Activated T-cell treated with anti-CD3 and anti-CD28 coated beads, Interleukin-2, amount 50 U/mL, for 4 hours (primary cell): ENCODE data around the gene KRAS. TPM values are rescaled to one million over a fixed set of nuclear protein-coding genes. Genes with fewer than 3 reads are reported as not detected.

Experiments used
- ATAC-seq, 2 donors: fragments of 200-7000 bp; cut with Tn5 transposase; one replicate each; pipeline ENCODE4 v1.10.0; 2021
- DNase-seq: peaks from one replicate; pipeline ENCODE4 v3.0.0-alpha.2; 2020
- H3K27me3 Mint-ChIP-seq: one replicate; pipeline ENCODE4 v1.8.0; 2021; ENCODE audit warnings: low read depth, mixed read lengths
- H3K36me3 Mint-ChIP-seq: one replicate; pipeline ENCODE4 v1.8.0; 2022; ENCODE audit warnings: mixed read lengths; ENCODE audit not compliant: insufficient read depth
- H3K4me1 Mint-ChIP-seq: one replicate; pipeline ENCODE4 v1.8.0; 2021; ENCODE audit warnings: low read depth, mixed read lengths
- H3K4me3 Mint-ChIP-seq: one replicate; pipeline ENCODE4 v1.8.0; 2021; ENCODE audit warnings: mild to moderate bottlenecking, moderate library complexity, mixed read lengths
- H3K9me3 Mint-ChIP-seq: one replicate; pipeline ENCODE4 v1.8.0; 2021; ENCODE audit warnings: mixed read lengths
- total RNA-seq, 3 donors: library from RNA; stranded (reverse); gene quantifications; one replicate each; pipeline ENCODE4 v1.2.1, GENCODE V29; 2021

KRAS gene
- total RNA-seq, 3 donors from 2014 or later: 15.4 to 18.3 (median 16.5) TPM

DNA sequence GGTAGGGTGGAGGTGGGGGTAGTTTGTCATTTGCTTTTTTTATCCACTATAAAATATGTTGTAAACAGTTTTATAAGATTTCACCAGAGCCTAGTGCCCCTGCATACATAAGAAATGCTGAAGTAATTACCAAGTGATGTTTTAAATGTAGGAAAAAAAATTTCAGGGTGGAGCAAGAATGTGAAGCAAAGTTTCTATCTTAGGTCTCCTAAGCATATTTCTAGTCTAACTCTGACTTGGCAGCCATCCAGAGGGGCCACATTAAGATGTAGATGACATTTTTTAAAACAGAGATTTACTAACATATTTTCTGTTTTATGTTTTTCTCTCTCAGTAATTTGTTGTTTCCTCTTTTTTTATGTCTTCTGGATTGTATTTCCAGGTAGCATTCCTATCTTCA, 15.8 kb upstream of the KRAS start:
- DNase-seq: no peak
- no peaks in the 10 kb centered on the region for H3K27me3 Mint-ChIP-seq

DNA sequence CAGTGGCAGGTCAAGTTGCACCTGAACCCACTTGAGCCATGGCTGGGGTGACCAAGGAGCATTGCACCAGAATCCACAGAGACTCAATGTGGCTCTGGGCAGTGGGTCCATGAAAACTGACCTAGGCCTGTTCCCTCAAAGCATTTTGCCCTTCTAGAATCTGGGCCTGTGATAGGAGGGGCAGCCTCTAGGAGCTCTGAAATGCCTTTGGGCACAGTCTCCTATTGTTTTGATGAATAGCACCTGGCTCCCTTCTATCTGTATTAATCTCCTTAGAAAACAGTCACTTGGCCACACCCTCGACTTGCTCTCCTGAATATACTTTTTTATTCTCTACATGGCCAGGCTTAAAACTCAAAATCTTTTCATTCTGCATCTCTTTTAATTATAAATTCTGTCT, 14.1 kb upstream of the KRAS start:
- no peak for ATAC-seq
- Mint-ChIP-seq H3K4me3 (no peak overlapping the region), H3K36me3 (no peaks in the 10 kb centered on the region), H3K27me3 (no peaks in the 10 kb centered on the region), H3K4me1 (peaks cover 2% of the 10 kb centered on the region), H3K9me3 (no peaks in the 10 kb centered on the region)
- DNase-seq: no peak

More for the DNA sequence above, 15.8 kb upstream of the KRAS start:
- Mint-ChIP-seq H3K4me3 (no peak overlapping the region), H3K4me1 (peaks cover 2% of the 10 kb centered on the region), H3K36me3 (no peaks in the 10 kb centered on the region), H3K9me3 (no peaks in the 10 kb centered on the region)
- ATAC-seq: no peak

DNA sequence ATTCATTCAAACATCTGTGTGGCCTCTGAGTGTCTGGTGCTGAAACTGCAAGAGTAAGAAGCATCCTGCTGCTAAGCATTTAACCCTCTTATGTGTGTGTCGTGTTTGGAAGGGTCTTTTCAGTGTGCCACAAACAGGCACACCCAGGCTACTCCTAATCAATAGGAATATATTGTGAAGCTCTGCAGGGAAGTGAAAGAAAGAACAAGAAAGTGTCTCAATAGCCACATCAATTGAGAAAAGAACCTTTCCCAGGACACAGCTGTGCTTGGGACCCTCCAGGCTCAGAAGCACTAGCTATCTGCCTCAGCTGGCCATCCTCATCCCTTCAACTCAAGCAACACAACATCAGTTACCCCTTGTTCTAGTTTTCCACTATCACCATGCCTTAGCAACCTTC, 13.4 kb upstream of the KRAS start:
- no peaks in the 10 kb centered on the region for H3K36me3 Mint-ChIP-seq
- H3K4me3 Mint-ChIP-seq: no peak overlapping the region
- ATAC-seq: no peak

DNA sequence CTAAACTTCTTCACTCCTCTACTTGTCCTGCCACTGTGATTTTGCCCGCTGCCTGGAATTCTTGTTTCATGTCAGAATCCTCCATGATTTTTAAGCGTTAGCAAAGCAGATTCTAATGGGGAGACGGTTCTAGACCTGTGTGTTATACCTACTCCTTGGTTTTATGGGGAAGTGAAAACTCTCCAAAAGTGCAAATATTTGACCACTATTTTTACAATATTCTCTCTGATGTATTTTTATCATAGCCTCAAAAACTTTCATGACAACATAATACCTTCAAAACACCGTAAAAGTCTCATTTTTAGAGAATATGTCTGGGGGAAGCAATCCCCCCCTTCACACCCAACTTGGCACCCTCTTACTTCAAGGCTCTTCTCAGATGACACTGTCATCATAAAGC, 12.9 kb upstream of the KRAS start:
- DNase-seq (no peak), ATAC-seq (no peak)
- H3K27me3 Mint-ChIP-seq: no peaks in the 10 kb centered on the region
- H3K9me3 Mint-ChIP-seq: no peaks in the 10 kb centered on the region
- no peaks in the 10 kb centered on the region for H3K36me3 Mint-ChIP-seq
- no peaks in the 10 kb centered on the region for H3K4me1 Mint-ChIP-seq
- H3K4me3 Mint-ChIP-seq: no peak overlapping the region

More for the DNA sequence above, 13.4 kb upstream of the KRAS start:
- Mint-ChIP-seq H3K27me3 (no peaks in the 10 kb centered on the region), H3K9me3 (no peaks in the 10 kb centered on the region), H3K4me1 (no peaks in the 10 kb centered on the region)
- no peak for DNase-seq

DNA sequence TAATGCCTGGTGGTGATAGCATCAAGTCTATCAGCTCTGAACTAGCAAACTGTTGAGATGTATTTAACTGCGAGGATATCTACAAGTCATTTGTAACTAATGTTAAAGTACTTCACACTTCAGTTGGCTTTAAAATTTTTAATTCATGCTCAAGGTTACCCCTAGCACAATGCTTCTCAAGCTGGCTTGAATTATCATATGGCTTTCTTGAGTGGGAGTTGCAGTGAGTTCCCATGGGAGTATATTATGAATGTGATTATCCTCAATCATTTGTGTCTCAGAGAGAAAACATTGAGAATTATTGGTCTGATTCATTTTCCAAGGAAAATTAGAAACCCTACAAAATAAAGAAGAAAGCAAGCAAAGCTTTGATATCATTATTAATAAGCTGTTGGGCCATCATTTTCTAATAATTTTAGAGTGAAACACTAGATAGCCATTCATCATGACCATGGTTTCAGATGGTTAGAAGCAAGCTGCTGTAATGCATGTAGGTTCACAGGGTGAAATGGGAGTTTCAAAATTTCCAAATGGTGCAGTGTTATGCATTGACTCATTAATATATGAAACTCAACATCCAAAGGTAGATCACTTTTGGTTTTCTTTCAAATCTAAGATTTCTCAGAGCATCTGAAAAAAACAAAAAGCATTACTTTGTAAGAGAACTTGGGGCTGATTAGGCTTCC, 11.8 kb upstream of the KRAS start:
- ATAC-seq: no peak
- Mint-ChIP-seq H3K9me3 (no peaks in the 10 kb centered on the region), H3K36me3 (no peaks in the 10 kb centered on the region), H3K27me3 (no peaks in the 10 kb centered on the region), H3K4me3 (no peak overlapping the region), H3K4me1 (no peaks in the 10 kb centered on the region)
- no peak for DNase-seq

DNA sequence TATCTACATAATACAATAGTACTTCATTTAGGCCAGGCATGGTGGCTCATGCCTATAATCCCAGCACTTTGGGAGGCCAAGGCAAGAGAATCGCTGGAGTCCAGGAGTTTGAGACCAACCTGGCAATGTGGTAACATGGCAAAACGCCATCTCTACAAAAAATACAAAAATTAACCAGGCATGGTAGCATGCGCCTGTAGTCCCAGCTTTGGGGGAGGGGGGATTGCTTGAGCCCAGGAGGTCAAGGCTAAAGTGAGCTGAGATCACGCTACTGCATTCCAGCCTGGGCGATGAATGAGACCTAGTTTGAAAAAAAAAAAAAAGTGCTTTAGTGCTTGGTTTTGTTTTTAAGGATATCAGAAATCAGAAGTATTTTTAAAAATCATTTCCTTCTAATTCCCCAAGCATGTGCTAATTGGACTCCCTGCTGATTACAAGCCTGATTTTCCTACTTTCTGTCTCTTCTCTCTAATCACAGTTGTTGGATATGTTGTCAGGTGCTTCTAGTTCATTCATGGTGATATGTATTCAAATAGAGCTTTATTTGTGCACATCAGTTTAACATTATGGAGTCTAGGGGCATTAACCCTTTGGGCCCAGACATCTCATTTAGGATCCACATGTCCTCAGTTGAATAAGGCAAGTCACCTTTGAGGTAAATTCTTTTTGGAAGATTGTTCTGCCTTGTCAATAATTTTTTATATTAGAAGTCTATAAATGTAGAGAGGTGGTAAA, 7.0 kb upstream of the KRAS start:
- Mint-ChIP-seq H3K27me3 (no peaks in the 10 kb centered on the region), H3K4me3 (no peak overlapping the region), H3K9me3 (no peaks in the 10 kb centered on the region), H3K36me3 (no peaks in the 10 kb centered on the region), H3K4me1 (peaks cover 10% of the 10 kb centered on the region)
- DNase-seq (no peak), ATAC-seq (no peak)

DNA sequence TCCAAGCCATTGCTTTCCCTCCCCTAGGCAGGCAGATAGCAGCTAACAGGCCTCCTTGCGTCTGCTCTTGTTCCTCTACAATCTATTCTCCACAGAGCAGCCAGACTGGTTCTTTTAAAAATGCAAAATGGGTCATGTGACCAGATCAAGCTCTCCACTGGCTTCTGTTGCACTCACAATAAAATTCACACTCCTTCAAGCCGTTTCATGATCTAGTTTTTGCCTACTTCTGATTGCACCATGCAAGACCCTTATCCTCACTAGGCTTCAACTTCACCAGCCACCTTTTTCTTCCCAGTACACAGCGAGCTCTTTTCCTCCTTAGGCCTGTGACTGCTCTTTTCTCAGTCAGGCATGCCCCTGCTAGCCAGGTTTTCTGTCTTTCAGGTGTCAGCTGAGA, 6.1 kb upstream of the KRAS start:
- H3K9me3 Mint-ChIP-seq: no peaks in the 10 kb centered on the region
- no peak overlapping the region for H3K4me3 Mint-ChIP-seq

DNA sequence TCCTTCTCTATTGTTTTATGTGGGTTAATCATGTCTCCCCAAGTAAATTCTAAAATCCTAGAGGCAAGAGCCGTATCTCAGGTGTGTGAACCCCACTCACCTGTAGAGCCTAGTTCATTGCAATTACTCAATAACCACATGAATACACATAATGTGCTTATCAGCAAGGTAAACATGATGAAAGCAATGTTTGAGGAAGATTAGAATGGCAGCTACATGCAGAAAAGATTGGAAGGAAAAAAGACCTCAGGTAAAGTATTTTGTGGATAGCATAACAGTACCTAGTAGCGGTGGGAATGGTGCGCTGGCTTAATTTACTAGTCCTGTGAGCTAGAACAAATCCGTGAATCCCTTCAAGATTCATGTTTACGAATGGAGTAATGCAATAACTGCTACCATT, 5.3 kb upstream of the KRAS start:
- DNase-seq (no peak), ATAC-seq (no peak)
- H3K27me3 Mint-ChIP-seq: no peaks in the 10 kb centered on the region
- no peaks in the 10 kb centered on the region for H3K36me3 Mint-ChIP-seq
- peaks cover 21% of the 10 kb centered on the region for H3K4me1 Mint-ChIP-seq
- H3K4me3 Mint-ChIP-seq: no peak overlapping the region
- no peaks in the 10 kb centered on the region for H3K9me3 Mint-ChIP-seq

More for the DNA sequence above, 6.1 kb upstream of the KRAS start:
- H3K4me1 Mint-ChIP-seq: peaks cover 16% of the 10 kb centered on the region
- H3K36me3 Mint-ChIP-seq: no peaks in the 10 kb centered on the region
- DNase-seq: no peak
- no peaks in the 10 kb centered on the region for H3K27me3 Mint-ChIP-seq
- no peak for ATAC-seq

DNA sequence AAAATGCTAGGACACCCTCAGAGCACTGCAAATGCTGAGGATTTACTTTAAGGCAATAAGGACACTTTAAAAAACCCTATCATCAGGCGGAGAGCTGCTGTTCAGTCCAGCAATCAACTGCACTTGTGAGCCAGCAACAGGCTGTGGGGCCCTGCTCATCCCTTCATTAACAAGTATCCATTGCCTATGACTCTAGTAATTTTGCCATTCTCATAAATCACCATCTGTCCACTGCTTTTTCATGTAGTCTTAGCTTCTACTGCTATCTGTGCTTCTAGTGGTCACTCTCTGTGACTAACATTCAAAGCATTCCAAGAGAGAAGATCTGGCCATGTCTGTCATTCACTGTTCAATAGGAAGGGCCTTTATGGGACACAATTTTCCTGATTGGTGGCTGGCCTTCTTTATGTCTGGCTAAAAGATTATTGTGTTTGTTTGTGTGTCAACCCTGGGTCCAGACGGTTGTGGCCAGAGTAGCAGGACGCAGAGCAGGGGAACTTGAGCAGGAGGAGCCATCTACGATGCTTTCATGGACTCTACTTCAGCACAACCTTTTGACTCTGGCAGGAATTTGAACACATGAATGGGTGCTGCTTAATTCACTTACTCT, 3.6 kb upstream of the KRAS start:
- peaks cover 26% of the 10 kb centered on the region for H3K4me1 Mint-ChIP-seq
- ATAC-seq (no peak), DNase-seq (no peak)
- H3K27me3 Mint-ChIP-seq: no peaks in the 10 kb centered on the region
- no peak overlapping the region for H3K4me3 Mint-ChIP-seq
- H3K9me3 Mint-ChIP-seq: no peaks in the 10 kb centered on the region
- H3K36me3 Mint-ChIP-seq: no peaks in the 10 kb centered on the region

DNA sequence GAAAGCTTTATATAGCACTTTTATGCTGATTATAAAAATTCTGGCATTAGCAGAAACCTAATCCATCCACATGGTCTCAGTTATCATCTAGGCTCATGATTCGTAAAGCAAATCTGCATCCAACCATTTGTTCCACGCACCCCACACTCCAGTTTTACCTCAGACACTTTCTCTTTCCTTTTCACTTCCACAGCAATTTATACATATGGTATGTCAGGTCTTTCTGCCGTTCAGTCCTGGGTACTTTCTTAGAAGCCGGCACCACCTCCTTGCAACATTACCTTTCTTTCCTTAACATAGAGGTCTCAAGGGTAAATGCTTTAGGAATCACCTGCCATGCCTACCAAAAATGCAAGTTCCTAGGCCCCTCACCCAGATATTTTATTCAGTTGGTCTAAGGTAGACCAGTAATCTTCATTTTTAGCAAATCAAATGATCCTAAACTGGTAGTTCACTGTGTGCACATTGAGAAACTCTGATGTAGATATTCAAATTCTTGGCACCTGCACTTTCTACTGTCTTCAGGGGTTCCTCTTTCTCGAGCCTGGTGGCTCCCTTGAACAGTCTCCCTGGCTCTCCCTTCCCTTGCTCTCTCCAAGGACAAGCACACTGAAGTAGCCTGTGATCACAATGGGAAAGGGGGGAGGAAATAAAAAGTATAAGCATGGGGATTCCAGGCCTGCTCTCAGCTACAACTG, 2.8 kb upstream of the KRAS start:
- H3K4me3 Mint-ChIP-seq: no peak overlapping the region
- ATAC-seq (no peak), DNase-seq (no peak)
- no peaks in the 10 kb centered on the region for H3K27me3 Mint-ChIP-seq
- H3K36me3 Mint-ChIP-seq: no peaks in the 10 kb centered on the region
- peaks cover 26% of the 10 kb centered on the region for H3K4me1 Mint-ChIP-seq
- no peaks in the 10 kb centered on the region for H3K9me3 Mint-ChIP-seq

DNA sequence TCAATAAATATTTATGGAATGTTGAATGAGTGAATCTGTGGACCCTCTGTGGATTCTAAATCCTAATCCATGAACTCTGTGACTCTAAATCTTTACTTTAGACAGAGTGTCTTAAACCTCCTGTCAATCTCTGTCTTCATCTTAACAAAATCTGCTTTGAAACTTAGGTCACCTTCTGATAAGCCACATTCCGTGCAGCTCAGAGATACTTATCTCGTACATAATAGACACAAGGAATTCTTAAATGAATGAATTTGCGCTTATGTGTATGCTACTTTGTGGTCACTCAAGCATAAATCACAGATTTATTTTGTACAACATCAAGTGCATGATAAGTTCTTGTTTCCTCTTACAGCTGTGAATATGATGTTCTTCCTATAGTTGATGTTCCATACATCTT, 2.2 kb upstream of the KRAS start:
- Mint-ChIP-seq H3K27me3 (no peaks in the 10 kb centered on the region), H3K4me1 (peaks cover 30% of the 10 kb centered on the region), H3K9me3 (no peaks in the 10 kb centered on the region), H3K36me3 (no peaks in the 10 kb centered on the region), H3K4me3 (peak overlapping the region; percentile 87)
- DNase-seq: no peak
- no peak for ATAC-seq

DNA sequence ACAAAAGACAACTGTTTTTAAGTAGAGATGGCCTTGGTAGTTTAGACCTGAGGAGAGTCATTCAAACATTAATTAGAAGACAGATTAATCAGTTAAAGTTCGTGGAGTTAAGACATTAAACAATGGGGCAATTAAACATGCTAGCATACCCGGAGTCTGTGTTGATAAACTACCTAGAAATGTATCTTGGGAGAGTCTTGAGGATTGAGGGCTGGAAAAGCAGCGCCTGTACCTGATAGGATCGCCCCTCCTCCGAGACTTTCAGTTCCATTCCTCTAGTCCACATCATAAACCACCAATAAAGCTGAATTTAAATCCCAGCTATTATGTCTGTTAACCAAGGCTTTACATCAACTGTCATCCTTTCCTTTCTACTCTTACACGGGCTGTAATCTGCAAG, 1.0 kb upstream of the KRAS start:
- Mint-ChIP-seq H3K36me3 (peaks cover 4% of the 10 kb centered on the region), H3K9me3 (no peaks in the 10 kb centered on the region), H3K4me1 (peaks cover 37% of the 10 kb centered on the region), H3K4me3 (peak overlapping the region; percentile 87), H3K27me3 (no peaks in the 10 kb centered on the region)
- ATAC-seq: no peak
- no peak for DNase-seq

DNA sequence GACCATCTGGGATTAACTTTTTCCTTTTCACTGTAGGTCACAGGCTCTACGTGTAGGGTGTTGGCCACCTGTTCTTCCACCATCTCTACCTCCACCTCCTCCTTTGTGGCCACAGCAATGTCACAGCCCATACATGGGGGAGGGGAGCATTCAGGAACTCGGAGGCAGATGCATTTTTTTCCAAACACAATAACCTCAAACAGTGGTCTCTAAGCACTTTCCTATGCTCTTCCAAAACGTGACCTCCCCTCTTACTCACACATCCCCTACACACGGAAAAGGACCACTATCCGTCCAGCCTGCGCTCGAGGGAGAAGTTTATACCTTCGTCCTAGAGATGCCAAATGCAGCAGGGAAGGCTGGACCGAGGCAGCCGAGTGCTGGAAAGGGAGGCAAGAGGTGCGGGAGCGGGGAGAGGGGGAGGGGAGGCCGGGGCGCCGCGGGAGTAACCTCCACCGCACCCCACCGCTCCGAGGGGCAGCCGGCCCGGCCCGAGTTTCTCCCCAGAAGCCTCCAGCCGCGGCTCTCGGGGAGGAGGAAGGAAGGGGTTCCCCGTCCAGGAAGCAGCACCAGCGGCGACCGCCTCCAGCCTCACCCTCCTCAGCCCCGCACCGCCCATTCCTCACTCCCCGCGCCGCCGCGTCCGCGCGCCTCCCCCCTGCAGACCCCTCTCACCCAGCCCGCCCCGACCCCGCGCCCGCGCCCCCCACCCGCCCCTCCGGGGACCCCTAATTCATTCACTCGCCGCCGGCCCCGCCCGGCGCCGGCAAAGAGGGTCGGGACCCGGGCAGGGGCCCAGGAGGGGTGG, 594 bp downstream of the KRAS start:
- H3K36me3 Mint-ChIP-seq: peaks cover 9% of the 10 kb centered on the region
- H3K9me3 Mint-ChIP-seq: no peaks in the 10 kb centered on the region
- DNase-seq (peak; percentile 22), ATAC-seq (peak; percentile 68 to 70)
- no peaks in the 10 kb centered on the region for H3K27me3 Mint-ChIP-seq
- H3K4me3 Mint-ChIP-seq: peak overlapping the region; percentile 90
- H3K4me1 Mint-ChIP-seq: peaks cover 46% of the 10 kb centered on the region

DNA sequence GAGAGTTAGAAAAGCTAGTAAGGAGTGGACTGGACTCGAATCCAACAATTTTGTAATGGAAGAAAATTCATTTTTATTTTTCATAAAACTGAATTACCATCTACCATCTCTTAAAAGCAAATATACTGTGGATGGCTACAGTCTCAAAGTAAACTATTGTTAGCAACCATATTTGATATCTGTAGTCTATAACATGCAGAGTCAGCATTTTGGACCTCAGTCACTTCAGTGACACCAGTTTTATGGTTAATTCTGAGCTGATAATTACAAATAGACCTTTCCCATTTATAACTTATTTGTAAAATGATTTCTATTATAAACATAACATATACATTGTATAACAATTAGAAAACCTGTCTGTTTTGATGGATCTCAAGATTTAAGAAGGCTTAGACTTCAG, 2.0 kb downstream of the KRAS start:
- peak overlapping the region; percentile 90 for H3K4me3 Mint-ChIP-seq
- ATAC-seq: no peak
- H3K27me3 Mint-ChIP-seq: no peaks in the 10 kb centered on the region
- H3K9me3 Mint-ChIP-seq: no peaks in the 10 kb centered on the region
- H3K4me1 Mint-ChIP-seq: peaks cover 48% of the 10 kb centered on the region
- peaks cover 12% of the 10 kb centered on the region for H3K36me3 Mint-ChIP-seq
- DNase-seq: no peak
